ENCODE data around the gene PTGER2.

DNA sequence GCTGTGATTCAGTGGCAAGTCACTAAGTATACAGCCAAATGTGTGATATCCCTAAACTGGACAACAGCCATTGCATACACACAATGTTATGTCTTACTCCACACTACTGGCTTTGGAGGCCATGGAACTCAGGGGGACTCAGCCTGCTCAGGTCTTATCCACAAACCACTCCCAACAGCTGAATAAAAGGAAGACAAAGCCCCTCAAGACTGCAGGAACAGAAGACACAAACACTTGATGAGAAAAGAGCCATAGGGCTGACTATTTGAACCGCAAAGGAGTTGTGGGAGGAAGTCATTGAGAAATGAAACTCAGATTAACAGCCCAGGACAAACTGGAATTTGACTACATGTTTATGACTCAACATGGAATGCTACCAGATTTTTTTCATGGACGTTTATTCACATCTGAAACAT lies 40.9 kb downstream of the PTGER2 start:
- no peak for TF ChIP-seq EZH2 (IDR thresholded peaks at IDR 0.05; ENCODE audit: borderline replicate concordance, low read length)
- TF ChIP-seq, protein P1, sequence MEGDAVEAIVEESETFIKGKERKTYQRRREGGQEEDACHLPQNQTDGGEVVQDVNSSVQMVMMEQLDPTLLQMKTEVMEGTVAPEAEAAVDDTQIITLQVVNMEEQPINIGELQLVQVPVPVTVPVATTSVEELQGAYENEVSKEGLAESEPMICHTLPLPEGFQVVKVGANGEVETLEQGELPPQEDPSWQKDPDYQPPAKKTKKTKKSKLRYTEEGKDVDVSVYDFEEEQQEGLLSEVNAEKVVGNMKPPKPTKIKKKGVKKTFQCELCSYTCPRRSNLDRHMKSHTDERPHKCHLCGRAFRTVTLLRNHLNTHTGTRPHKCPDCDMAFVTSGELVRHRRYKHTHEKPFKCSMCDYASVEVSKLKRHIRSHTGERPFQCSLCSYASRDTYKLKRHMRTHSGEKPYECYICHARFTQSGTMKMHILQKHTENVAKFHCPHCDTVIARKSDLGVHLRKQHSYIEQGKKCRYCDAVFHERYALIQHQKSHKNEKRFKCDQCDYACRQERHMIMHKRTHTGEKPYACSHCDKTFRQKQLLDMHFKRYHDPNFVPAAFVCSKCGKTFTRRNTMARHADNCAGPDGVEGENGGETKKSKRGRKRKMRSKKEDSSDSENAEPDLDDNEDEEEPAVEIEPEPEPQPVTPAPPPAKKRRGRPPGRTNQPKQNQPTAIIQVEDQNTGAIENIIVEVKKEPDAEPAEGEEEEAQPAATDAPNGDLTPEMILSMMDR (IDR thresholded peaks at IDR 0.05; ENCODE audit: low read length): no peak
